Neutrophil (primary cell): Measurements from ENCODE around the gene TMPRSS4.

Experiments used
- H3K27ac ChIP-seq: fragments of 200-600 bp; sonication (generic); 2 replicates; pipeline ENCODE4 v1.5.1; 2016; ENCODE audit warnings: mild to moderate bottlenecking, moderate library complexity
- H3K27me3 ChIP-seq: fragments of 200-600 bp; sonication (generic); 2 replicates; pipeline ENCODE4 v1.6.0; 2016; ENCODE audit warnings: mild to moderate bottlenecking
- H3K36me3 ChIP-seq: fragments of 200-600 bp; sonication (generic); 2 replicates; pipeline ENCODE4 v1.5.1; 2017
- H3K4me1 ChIP-seq, 2 experiments: fragments of 200-600 bp in 1 of 2; sonication (generic) in 1 of 2; 1 replicate in 1 of 2; 2 replicates in 1 of 2; pipeline versions ENCODE4 v1.5.1 to v1.6.1; 2013 to 2016; ENCODE audit warnings: low read depth in 1 of 2, low read length in 1 of 2, mild to moderate bottlenecking in 1 of 2, moderate library complexity in 1 of 2; ENCODE audit not compliant: control insufficient read depth in 1 of 2, insufficient read depth in 1 of 2
- H3K4me3 ChIP-seq, 2 experiments: fragments of 200-600 bp in 1 of 2; sonication (generic) in 1 of 2; 1 replicate in 1 of 2; 2 replicates in 1 of 2; pipeline ENCODE4 v1.5.1; 2013 to 2016; ENCODE audit warnings: low read depth in 1 of 2, low read length in 1 of 2, mild to moderate bottlenecking in 1 of 2, moderate library complexity in 1 of 2
- H3K9me3 ChIP-seq: fragments of 200-600 bp; sonication (generic); 2 replicates; pipeline ENCODE4 v1.5.1; 2016
- TF ChIP-seq, protein P1 (sequence below): fragments of 200-600 bp; sonication (generic); IDR thresholded peaks from 2 replicates; pipeline ENCODE4 v1.5.1; 2016; ENCODE audit warnings: antibody characterized with exemption

Gene TMPRSS4

DNA sequence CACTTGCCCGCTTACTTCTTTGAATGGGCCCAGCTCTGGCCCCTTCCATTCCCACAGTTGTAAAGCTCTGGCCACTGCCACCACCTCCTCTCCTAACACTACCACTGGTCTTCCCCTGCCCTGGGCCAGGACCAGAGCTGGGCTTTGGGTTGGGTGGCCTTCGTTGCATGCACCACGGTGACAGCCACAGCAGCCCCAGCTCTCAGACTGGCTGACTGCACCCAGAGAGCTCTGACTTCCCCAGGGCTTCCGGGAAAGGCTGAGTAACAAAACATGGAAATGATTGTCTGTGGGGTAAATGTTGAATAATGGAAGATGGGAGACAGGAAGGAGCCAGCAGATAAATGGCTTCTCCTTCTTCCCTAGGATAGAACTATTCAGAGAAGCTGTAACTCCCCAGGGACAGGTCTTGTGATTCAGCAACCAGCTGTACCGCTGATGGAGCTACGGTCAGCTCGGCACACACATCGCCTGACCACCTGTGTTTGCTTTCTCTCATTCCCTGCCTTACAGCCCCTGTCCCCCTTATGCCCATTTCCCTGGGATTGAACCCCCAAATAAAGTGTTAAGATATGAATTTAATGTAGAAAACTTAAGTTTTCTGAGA lies 48.2 kb downstream of the TMPRSS4 start:
- Histone ChIP-seq H3K4me1 (no peaks in the 10 kb centered on the region), H3K36me3 (no peaks in the 10 kb centered on the region), H3K27ac (no peak overlapping the region), H3K27me3 (no peaks in the 10 kb centered on the region), H3K9me3 (no peaks in the 10 kb centered on the region), H3K4me3 (no peak overlapping the region)
- TF ChIP-seq, protein P1, sequence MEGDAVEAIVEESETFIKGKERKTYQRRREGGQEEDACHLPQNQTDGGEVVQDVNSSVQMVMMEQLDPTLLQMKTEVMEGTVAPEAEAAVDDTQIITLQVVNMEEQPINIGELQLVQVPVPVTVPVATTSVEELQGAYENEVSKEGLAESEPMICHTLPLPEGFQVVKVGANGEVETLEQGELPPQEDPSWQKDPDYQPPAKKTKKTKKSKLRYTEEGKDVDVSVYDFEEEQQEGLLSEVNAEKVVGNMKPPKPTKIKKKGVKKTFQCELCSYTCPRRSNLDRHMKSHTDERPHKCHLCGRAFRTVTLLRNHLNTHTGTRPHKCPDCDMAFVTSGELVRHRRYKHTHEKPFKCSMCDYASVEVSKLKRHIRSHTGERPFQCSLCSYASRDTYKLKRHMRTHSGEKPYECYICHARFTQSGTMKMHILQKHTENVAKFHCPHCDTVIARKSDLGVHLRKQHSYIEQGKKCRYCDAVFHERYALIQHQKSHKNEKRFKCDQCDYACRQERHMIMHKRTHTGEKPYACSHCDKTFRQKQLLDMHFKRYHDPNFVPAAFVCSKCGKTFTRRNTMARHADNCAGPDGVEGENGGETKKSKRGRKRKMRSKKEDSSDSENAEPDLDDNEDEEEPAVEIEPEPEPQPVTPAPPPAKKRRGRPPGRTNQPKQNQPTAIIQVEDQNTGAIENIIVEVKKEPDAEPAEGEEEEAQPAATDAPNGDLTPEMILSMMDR, result no peak

DNA sequence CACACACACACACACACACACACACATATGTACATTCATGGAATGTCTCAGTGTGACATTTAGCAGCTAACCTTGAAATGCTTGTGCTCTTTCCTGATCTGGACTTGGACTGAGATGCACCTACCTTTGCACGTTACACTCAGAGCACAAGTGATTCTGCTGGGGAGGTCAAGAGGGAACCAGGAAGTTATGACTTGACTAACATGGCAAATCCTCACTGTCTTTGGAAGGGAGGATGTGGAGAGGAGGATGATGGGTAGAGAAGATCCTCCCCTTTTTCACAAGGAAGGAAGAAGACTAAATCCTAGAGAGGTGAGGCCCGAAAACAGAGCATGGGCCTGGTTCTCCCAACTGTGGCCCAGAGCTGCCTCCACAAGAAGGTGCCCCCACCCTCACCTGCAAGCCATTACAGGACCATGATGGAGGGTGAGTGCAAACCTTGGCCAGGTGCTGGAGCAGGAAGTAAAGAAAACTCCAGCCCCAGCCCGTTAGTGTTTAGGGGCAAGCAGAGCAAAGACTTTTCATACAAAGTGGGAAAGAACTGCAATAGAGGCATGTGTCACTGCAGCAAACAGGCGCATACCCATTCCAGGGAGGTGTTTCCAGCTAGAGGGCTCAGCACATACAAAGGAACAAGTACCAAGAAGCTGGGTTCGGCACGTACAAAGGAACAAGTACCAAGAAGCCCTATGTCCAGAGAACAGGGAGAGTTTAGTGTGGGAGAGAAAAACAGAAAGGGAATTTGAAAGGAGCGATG lies 49.4 kb downstream of the TMPRSS4 start:
- Histone ChIP-seq H3K36me3 (no peaks in the 10 kb centered on the region), H3K27ac (no peak overlapping the region), H3K9me3 (no peaks in the 10 kb centered on the region), H3K4me3 (no peak overlapping the region), H3K27me3 (no peaks in the 10 kb centered on the region), H3K4me1 (no peaks in the 10 kb centered on the region)
- TF ChIP-seq, protein P1, result no peak

DNA sequence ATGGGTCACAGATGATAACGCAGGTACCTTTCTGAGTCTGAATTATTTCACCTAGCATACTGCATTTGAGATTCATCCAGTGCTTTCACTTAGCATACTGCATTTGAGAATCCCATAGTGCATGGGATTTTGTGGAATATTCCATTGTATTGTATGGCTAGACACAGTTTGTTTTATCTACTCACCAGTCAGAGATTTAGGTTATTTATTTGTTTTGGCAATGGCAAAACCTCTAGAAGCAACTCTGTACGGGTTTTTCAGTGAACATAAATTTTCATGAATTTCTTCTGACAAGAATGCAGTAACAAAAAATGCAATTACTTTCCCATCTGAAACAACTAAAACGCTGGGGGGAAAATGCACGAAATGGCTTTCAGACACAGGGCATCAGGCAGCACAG lies 51.4 kb downstream of the TMPRSS4 start:
- Histone ChIP-seq H3K4me3 (no peak overlapping the region), H3K9me3 (no peaks in the 10 kb centered on the region), H3K27me3 (no peaks in the 10 kb centered on the region), H3K4me1 (no peaks in the 10 kb centered on the region), H3K36me3 (no peaks in the 10 kb centered on the region), H3K27ac (no peak overlapping the region)
- TF ChIP-seq, protein P1, result no peak

DNA sequence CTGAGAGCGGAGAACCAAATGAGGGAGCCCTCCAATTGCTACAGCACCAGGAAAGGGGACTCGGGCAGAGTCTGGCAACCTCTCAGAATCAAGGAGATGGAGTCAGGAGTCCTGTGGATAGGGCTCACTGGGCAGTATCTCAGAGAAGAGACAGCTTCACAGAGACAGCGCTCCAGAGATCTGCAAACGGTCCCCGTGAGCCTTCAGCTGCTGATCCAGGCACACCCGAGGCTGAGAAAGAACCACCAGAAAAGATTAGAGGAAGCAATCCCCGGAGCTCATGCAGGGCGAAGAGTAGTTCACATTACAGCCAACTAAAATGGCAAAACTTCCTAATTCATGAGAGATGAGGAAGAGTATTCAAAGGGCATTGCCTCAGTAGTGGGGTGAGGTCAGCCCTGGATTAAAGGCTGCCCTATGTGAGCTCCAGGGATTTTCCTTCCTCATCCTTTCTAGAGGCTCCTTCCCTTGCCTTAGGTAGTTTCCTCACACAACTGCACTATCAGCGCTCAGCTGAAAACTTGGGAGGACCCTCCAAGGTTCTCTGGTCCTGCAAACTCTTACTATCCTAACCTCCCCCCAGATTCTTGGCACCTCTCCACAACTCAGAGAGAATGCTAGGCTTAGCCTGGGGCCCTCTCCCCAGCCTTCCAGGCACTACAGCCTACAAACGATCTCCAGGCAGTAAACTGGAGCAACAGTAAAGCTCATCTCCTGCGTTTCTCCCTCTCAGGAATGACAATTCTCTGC lies 52.0 kb downstream of the TMPRSS4 start:
- TF ChIP-seq, protein P1, result no peak
- H3K9me3 ChIP-seq, result no peaks in the 10 kb centered on the region
- no peak overlapping the region for H3K4me3 ChIP-seq
- no peak overlapping the region for H3K27ac ChIP-seq
- no peaks in the 10 kb centered on the region for H3K4me1 ChIP-seq
- H3K36me3 ChIP-seq, result no peaks in the 10 kb centered on the region
- no peaks in the 10 kb centered on the region for H3K27me3 ChIP-seq

DNA sequence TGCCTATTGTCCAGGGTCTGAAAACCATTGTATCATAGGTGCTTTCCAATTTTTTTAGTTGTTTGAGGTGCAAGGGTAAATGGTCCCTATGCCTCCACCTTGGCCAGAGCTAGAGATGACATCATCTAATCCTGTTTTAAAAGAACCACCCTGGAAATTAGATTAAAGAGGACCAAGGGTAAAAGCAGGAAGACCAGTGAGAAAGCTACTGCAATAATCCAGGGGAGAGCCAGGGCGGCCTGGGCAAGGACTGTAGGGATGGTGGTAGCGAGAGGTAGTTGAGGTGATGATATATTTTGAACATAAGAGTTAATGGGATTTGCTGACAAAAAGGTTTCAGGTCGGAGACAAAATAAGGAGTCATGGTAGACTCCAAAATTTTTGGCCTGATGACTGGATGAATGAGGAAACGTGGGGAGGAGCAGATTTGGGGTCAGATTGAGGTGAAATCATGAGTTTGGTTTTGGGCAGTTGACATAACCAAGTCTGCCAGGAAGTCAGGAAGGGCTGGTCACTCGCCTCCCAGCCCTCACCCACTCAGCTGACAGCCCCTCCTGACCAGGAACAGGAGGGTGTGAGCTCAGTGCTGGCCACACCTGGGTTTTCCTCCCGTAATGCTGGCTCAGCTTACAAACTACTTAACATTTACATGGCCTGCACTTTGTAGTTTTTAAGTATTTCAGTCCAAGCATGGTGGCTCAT lies 52.7 kb downstream of the TMPRSS4 start:
- TF ChIP-seq, protein P1, result no peak
- Histone ChIP-seq H3K27me3 (no peaks in the 10 kb centered on the region), H3K9me3 (no peaks in the 10 kb centered on the region), H3K4me1 (no peaks in the 10 kb centered on the region), H3K36me3 (no peaks in the 10 kb centered on the region), H3K4me3 (no peak overlapping the region), H3K27ac (no peak overlapping the region)
